HG02981 (cell line): ENCODE data around the gene DGKI.

ENCODE experiments used
- ATAC-seq: cut with Tn5 transposase; IDR thresholded peaks from one replicate; pipeline ENCODE4 v1.9.1; 2021; ENCODE audit warnings: mild to moderate bottlenecking, moderate library complexity; ENCODE audit not compliant: unreplicated experiment

Gene DGKI

GRCh38 chr7:137791930-137792329 is 54.8 kb downstream of the DGKI start:
- ATAC-seq: no peak

DNA sequence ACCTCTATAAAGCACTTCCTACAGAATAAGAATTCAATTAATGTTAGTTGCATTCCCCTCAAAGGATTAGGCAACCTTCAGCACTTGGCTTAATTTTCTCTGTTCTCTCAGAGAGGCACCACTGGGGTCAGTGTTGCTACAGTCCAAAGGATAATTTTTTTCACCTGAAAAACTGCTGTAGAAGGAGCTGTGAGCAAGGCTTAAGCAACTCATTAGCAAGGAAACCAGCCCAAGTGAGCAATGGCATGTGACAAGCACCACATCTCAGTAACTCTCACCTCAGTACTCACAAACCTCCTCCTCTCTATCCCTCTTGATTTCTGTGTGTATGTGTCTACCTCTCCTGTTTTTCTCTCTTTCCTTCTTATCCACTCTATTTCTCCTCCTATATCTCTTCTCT is 55.9 kb downstream of the DGKI start:
- no peak for ATAC-seq

DNA sequence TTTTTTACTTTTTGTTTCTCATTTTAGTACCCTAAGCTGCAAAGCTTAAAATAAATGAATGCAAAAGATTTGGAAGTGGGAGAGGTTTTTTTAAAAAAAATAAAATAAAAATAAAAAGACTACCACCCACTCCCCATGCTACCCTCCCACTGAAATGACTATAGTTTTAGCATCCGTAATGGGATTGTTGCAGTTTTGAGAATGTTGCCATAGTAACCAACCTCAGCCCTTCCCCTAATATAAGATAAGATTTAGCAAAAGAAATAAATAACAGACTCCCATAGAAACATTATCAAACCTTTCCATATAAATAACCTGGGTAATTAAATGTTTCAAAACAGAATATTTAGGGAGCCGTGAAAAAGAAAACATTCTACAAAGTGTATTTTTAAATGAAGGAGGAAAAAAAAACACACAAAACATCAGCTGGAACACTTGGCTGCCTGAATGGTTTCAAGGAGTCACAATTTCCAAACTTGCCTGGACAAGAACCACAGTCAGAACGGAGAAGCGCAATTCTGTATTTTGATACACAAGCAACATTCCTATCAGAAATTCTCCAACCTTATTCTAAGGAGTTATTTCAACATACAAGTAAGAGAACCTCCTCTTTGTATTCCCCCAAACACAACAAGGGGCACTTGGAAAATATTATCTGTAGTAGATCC is 57.4 kb downstream of the DGKI start:
- no peak for ATAC-seq

GRCh38 chr7:137787301-137787976 is 59.3 kb downstream of the DGKI start:
- no peak for ATAC-seq

DNA sequence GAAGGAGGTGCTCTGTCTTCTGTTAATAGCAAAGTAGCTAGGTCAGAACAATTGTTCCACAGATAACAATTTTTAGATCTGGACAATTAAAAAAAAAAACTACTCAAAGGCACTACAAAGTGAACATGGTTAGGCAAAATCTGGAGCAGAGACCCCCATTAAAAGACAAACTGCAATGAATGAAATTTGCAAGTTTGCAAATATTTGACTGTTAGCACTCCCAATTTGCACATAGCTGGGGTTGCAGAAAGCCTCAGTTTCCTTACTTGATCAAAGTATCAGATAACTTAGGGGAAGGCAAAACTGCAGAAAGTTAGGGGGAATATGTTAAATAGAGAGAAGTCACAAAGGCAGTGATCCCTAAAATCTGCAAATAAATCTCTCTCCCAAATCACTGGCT is 68.3 kb downstream of the DGKI start:
- ATAC-seq: no peak

DNA sequence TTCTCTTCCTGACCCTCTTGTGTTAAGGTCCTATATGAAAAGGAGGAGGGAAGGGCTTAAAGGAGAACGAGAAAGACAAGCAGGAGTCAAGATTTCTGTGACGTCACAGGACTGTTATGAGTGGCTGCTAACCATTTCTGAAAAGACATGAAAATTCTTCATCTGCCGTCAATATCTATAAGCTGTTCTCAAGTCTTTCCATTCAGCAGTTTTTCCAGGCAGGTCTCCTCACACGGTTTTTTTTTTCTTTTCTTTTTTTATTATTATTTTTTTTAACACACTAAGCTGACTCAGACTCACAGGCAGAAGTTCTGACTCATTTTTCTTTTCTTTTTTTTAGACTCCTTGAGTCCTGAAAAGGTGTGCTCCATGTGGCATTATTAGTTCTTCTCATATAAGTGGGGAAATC is 72.0 kb downstream of the DGKI start:
- ATAC-seq: no peak

- no peak for ATAC-seq
Measured at GRCh38 chr7:137772748-137773147, 74.0 kb downstream of the DGKI start.

GRCh38 chr7:137772316-137772715 is 74.5 kb downstream of the DGKI start:
- ATAC-seq: no peak

- ATAC-seq: no peak
Measured at GRCh38 chr7:137771679-137772078, 75.1 kb downstream of the DGKI start.

- ATAC-seq: no peak
Measured at GRCh38 chr7:137771273-137771672, 75.5 kb downstream of the DGKI start.

- no peak for ATAC-seq
Measured at GRCh38 chr7:137768366-137768765, 78.4 kb downstream of the DGKI start.

DNA sequence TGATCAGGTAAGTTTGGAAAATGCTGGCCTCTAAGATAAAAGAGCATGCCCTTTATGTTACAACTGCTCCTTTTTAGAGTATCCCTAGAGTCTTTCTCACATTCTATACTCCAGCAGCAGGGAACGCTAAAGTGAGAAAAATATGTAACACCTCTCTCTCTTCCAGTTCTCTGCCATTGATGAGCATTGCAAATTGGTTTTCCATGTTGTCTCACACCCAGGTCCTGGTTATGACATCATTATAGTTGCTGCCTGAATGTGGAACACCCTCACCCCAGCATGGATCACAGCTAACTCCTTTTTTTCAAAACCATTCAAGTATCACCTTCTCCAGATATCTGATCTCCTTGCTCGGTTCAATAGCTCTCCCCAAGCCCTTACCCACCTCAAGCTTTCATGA is 84.4 kb downstream of the DGKI start:
- no peak for ATAC-seq

- no peak for ATAC-seq
Measured at GRCh38 chr7:137760111-137760510, 86.7 kb downstream of the DGKI start.

DNA sequence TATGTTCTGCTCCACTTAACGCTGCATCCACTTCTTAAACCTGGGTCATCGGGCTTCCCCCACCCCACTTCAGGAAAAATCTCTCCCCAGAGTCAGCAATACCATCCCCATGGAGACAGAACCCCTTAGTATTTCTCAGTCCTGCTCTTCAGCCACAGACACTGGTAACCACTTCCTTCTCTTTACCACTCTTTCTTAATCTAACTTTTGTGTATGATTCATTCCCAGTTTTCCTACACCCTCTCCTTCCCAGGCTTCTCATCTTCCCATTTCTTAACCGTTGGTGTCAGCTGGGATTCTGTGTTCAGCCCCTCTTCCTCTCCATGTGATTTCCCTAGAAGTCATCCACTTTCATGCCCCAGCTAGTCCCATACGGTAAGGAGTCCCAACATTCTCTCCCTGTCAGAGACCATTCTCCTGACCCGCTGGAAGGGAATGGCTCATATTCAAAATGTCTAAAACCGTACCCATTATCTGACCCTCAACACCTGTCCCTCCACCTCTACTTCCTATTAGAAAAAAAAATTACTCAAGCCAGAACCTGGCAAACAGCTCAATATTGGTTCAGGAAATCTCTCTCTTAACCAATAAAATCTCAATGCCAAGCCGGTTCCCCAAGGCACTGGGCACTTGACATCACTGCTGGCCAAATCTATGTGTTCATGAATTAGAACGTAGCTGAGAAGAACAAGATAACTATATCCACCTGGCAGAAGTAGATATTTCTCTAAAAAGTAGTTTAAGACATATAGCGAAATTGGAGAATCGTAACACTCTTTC is 89.4 kb downstream of the DGKI start:
- ATAC-seq: no peak

- no peak for ATAC-seq
Measured at GRCh38 chr7:137755846-137756651, 90.7 kb downstream of the DGKI start.

DNA sequence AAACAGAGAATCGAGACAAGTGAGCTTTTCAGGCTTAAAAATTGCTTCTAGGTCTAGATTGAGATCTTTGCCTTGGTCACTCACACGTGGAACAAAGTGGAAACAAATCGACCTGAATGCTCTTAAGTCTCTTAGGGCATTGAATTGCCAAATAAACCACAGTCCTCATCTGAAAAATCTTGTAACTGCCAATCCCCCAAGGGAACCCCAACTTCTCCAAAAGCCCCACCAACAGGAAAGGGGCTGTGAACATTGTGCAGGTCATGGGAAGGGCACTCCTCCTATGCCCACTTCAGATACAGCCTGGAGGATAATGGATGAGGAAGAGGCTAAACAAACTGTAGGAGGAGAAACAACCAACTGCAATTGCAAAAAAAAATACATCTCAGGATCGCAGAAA is 91.3 kb downstream of the DGKI start:
- no peak for ATAC-seq

DNA sequence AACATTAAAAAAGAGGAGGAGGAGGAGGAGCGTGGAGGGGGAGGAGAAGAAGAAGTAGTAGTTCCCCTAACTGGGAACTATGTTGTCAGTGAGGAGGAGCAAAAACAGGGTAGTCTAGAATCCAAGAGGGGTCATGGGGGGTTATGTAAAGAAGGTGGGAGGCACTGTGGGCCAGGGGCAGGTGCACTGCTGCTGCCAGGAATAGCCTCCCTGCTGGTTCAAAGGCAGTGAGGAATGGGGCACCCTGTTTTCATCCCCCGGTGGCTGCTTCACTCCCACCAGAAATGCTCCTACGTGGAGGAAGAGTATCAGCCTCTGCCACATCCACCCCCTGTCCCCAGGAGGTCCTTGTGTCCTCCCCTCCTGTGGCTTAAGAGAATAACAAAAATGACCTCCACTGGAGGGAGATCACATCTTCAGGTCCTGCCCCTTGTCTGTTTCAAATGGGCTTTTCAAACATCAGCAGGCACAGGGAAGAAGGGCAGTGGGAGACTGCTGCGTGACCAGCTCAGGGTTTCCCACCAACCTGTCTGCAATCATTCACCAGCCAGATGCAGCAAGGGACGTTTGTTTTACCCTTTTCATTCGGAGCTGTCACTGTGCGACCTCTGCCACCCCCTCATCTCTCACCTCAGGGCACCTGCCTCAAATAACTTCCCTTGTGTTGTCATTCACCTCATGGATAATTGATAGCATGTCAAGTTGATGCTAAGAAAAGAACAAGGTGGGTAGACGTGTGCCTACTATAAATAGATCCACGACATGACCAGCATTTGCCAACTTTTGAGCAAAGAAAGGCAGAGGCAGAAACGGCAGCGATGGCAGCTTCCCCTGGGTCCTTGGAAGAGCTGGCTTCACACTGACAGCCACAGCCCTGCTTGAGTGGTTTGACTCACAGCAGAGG is 92.6 kb downstream of the DGKI start:
- ATAC-seq: no peak

GRCh38 chr7:137753575-137753947 is 93.2 kb downstream of the DGKI start:
- no peak for ATAC-seq

DNA sequence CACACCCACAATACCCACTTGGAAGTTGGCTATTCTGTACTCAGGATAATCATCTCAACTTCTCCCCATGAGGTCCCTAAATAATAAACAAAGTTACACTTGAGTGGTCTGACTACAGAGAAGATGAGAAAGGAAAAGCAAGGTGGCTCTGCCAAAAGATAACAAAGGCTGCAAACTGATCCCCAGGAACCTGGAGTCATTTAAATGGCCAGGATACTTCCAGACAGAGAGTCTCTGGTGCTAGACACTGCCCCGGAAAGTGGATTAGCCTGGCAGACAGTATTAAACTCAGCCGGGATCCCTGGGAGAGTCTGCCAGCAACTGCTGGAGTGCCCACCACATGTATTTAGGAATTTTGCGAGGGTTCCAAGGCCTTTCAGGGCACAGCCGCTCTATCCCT is 93.7 kb downstream of the DGKI start:
- ATAC-seq: no peak

DNA sequence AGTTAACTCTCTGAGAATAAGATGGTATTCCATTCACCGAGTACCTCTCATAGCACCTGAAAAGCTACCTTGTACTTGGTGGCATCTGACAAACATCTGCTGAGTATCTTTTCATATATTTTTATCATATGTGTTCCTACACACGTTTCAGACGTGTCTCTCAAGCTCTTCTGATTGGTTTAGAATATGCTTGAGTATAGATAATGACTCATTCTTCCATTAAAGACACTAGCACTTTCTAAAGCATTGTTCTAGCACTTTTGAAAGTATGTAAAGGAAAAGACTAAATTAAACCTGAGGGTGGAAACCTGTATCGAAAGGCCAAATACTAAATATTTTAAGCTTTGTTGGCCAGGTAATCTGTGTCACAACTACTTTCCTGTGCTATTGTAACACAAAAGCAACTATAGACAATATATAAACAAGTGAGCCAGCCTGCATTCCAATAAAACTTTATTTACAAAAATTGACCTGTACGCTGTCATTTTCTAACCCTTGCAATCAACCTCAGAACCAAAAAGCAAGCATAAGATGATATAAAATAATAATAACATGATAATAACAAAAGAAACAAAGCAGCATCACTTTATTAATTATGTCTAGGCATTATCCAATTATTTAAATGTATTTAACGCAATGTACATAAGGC is 95.3 kb downstream of the DGKI start:
- no peak for ATAC-seq
